ENCODE data around the gene MAG.

The MAG gene

DNA sequence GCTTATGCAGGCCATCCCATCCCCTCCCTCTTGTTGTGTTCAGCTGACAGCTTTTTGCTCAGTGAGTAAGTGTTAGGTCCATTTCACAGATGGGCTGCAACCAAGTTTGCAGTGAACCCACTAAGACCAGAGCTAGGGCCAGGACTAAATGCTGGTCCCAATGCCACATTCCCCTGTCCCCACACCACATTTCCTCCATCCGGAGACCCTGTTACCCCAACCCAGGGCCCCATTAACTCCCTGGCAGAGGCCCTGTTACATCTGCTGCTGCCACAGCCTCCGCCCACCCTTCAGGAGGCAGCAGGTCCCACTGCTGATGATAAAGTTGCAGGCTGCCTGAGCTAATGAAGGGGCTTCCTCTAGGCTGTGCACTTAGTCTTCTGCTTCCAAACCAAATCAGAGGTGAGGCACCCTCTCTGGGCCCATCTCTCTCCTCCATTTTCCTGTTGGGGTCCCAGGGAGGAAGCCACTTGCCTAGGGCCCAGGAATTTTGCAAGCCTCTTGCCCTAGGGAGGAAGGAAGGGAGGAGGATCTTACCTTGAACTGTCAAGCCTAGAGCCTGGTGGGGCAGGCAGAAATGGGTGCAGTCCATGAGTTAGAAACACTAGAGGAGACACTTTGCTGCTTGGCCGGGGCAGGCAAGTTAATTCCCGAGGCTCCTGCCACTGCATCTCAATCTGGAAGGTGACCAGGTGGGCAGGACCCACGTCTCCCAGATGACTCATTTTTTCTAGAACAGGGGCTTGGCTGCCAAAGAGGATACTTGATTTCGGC, 26.6 kb upstream of the MAG start:
- DNase-seq (ENCODE audit: low spot score), result no peak

GRCh38 chr19:35265900-35266519, 26.0 kb upstream of the MAG start:
- no peak for DNase-seq (ENCODE audit: low spot score)

DNA sequence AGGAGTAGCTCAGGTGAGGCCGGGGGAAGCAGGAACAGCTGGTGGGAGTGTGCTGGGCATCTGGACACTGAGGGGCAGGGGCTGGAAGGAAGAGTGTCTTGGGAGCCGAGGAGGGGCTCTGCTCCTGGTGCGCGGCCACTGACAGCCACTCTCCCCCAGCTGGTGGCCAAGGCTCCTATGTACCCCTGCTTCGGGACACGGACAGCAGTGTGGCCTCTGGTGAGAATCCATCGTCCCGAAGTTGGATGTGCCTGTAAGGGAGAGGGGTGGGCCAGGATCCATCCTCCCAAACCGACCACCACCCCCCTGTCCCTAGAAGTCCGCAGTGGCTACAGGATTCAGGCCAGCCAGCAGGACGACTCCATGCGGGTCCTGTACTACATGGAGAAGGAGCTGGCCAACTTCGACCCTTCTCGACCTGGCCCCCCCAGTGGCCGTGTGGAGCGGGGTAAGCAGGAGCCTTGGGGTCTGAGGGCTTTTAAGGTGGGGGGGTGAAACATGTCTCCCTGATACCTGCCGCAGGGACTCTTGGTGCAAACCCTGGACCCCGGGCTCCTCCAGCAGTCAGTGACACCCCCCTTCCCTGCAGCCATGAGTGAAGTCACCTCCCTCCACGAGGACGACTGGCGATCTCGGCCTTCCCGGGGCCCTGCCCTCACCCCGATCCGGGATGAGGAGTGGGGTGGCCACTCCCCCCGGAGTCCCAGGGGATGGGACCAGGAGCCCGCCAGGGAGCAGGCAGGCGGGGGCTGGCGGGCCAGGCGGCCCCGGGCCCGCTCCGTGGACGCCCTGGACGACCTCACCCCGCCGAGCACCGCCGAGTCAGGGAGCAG, 25.2 kb upstream of the MAG start:
- no peak for DNase-seq (ENCODE audit: low spot score)

DNA sequence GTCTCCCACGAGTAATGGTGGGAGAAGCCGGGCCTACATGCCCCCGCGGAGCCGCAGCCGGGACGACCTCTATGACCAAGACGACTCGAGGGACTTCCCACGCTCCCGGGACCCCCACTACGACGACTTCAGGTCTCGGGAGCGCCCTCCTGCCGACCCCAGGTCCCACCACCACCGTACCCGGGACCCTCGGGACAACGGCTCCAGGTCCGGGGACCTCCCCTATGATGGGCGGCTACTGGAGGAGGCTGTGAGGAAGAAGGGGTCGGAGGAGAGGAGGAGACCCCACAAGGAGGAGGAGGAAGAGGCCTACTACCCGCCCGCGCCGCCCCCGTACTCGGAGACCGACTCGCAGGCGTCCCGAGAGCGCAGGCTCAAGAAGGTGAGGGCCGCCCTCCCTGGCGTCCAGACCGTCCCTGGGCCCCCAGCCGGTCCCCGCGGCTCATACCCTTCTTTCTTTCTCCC, 24.6 kb upstream of the MAG start:
- peak; percentile 59 for DNase-seq (ENCODE audit: low spot score)

- DNase-seq (ENCODE audit: low spot score), result peak; percentile 77
These were observed 24.0 kb upstream of the MAG start for GRCh38 chr19:35267818-35268535.

- DNase-seq (ENCODE audit: low spot score), result peak; percentile 79
These were observed 23.2 kb upstream of the MAG start, which contains the start of gene USF2 for GRCh38 chr19:35268536-35269437. Gene USF2, plus strand, starts transcription at chr19:35268962. Its CDS starts 140 bp downstream, at chr19:35269102.

GRCh38 chr19:35269438-35270117, 22.4 kb upstream of the MAG start:
- DNase-seq (ENCODE audit: low spot score), result peak; percentile 80

GRCh38 chr19:35270381-35270811, 21.6 kb upstream of the MAG start:
- no peak for DNase-seq (ENCODE audit: low spot score)

DNA sequence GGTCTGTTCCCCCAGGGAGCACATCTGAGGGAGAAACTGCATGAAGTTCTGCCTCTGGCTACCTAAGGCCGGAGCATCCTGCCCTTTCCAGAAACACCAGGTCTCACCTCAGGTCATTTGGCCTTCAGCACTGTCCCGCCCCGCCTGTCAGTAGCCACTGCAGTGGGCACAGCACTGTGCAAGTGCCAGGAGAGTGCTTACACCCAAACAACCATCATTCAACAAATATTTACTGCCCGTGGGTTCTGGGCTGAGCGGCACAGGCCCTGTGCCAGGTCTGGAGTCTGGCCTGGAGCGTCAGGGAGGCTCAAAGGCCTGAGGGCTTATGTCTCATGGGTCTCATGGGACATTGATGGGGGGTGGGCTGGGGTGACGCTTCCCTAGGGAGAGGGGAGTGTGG, 20.4 kb upstream of the MAG start:
- no peak for DNase-seq (ENCODE audit: low spot score)

DNA sequence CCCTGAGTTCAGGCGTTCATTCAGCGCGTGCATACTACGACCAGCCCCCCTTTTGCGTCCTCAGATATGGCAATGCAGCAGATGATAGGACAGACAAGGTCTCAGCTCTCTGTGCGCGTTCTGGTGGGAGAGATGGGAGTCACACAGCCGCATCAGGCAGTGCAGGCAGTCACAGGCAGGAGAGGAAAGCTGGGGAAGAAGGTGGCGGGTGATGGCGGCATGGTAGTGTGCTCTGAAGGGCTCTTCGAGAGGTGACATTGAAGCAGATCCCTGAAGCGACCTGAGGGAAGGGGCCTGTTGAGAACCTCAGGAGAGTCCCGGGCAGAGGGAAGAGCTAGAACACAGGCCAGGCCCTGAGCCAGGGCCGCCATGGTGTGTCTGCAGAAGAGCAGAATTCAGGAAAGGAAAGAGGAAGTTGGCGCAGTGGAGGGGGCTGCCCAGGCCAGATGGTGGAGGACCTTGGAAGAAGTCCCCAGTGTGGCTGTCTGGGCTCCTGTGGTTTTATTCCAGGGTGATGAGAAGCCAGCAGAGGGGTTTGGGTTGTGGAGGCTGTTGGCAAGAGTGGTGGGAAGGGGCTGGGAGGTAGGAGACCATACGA, 19.7 kb upstream of the MAG start:
- no peak for DNase-seq (ENCODE audit: low spot score)

- DNase-seq (ENCODE audit: low spot score), result no peak
These were observed 18.9 kb upstream of the MAG start for GRCh38 chr19:35272954-35273649.

DNA sequence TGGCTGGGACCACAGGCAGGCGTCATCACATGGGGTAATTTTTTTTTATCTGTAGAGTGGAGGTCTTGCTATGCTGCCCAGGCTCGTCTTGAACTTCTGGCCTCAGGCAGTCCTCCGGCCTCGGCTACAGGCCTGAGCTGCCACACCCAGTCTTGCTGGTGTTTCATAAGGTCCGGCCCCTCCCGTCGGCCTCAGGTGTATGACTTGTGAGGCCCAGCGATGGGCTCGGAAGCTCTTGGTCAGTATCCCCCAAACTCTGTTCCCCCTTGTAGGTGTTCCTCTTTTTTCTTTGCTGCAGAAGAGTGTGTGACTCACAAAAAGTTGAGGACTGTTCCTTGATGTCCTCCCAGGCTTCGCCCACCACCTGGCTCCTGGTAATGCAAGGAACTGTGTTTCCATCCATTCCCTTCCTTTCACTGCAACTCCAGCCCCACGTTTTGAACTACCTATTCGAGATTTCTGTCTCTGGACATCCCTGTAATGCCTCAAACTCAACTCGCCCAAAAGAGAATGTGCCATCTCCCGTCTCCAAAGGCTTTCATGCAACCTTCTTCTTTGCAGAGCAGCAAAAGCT, 18.2 kb upstream of the MAG start:
- no peak for DNase-seq (ENCODE audit: low spot score)

- no peak for DNase-seq (ENCODE audit: low spot score)
These were observed 17.6 kb upstream of the MAG start for GRCh38 chr19:35274323-35274722.

DNA sequence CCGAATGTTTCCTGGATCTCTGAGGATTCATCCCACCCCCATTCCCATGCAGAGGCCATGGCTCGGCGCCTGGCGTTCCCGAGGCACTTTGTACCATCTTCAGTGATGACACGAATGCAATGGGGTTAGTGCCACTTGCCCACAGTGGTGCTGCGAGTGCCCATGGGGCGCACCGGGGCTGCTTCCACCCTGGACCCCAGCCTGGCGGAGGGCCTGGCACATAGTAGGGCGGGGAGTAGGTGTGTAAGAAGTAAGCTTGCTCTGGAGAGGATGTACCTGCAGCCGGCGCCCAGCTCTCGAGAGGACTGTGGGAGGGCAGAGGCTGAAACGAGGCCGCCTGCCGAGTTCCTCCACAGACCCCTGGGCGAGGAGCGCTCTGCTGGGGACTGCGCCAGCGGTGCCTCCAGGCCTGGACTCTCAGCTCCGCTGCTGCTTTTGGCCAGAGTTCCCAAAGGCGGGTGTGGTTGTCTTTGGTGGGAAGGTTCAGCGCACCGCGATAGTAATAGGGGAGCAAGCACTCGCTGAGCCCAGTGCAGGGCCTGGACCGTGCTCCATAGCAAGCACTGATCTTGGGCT, 15.2 kb upstream of the MAG start:
- DNase-seq (ENCODE audit: low spot score), result no peak

- DNase-seq (ENCODE audit: low spot score), result no peak
These were observed 13.2 kb upstream of the MAG start for GRCh38 chr19:35278578-35279284.

DNA sequence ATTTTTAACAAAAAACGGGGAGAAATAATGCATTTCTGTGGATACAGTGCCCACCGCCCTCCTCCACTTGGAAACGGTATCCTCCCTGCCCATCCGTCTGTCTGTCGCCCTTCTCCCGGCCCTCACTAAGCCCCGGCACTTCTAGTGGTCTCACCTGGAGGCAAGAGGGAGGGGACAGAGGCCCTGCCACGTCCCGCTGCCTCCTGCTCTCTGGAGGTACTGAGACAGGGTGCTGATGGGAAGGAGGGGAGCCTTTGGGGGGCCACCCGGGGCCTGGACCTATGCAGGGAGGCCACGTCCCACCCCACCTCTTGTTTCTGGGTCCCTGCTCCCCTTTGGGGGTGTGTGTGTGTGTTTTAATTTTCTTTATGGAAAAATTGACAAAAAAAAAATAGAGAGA, 12.6 kb upstream of the MAG start:
- DNase-seq (ENCODE audit: low spot score), result no peak

- no peak for DNase-seq (ENCODE audit: low spot score)
These were observed 11.8 kb upstream of the MAG start for GRCh38 chr19:35279985-35280821.
